ENCODE data around the gene RNF145.

The RNF145 gene, protein sequence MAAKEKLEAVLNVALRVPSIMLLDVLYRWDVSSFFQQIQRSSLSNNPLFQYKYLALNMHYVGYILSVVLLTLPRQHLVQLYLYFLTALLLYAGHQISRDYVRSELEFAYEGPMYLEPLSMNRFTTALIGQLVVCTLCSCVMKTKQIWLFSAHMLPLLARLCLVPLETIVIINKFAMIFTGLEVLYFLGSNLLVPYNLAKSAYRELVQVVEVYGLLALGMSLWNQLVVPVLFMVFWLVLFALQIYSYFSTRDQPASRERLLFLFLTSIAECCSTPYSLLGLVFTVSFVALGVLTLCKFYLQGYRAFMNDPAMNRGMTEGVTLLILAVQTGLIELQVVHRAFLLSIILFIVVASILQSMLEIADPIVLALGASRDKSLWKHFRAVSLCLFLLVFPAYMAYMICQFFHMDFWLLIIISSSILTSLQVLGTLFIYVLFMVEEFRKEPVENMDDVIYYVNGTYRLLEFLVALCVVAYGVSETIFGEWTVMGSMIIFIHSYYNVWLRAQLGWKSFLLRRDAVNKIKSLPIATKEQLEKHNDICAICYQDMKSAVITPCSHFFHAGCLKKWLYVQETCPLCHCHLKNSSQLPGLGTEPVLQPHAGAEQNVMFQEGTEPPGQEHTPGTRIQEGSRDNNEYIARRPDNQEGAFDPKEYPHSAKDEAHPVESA

GRCh38 chr5:159209438-159210209, at the start of gene RNF145:
Gene RNF145 (minus strand): TSS chr5:159209553. CDS start chr5:159203617, 5,936 bp downstream.
- Histone ChIP-seq H3K4me3 (ENCODE audit: low read depth, low read length) (peak within 1 kb of the TSS; percentile 65), H3K36me3 (no peaks in the 10 kb centered on the region), H3K9me3 (ENCODE audit: severe bottlenecking) (no peaks in the 10 kb centered on the region), H3K27ac (peak within 1 kb of the TSS; percentile 97), H3K27me3 (ENCODE audit: insufficient read depth, low read depth, severe bottlenecking) (no peaks in the 10 kb centered on the region)
- DNase-seq, result peak; percentile 85
- TF ChIP-seq CTCF (IDR thresholded peaks at IDR 0.05; ENCODE audit: low read depth, low read length), result no peak

- TF ChIP-seq CTCF (IDR thresholded peaks at IDR 0.05; ENCODE audit: low read depth, low read length), result no peak
- Histone ChIP-seq H3K27ac (no peak overlapping the region), H3K4me3 (ENCODE audit: low read depth, low read length) (no peak overlapping the region), H3K9me3 (ENCODE audit: severe bottlenecking) (no peaks in the 10 kb centered on the region), H3K36me3 (no peaks in the 10 kb centered on the region), H3K27me3 (ENCODE audit: insufficient read depth, low read depth, severe bottlenecking) (no peaks in the 10 kb centered on the region)
- DNase-seq, result no peak
Observed at GRCh38 chr5:159258361-159258760, 49.0 kb upstream of the RNF145 start.

DNA sequence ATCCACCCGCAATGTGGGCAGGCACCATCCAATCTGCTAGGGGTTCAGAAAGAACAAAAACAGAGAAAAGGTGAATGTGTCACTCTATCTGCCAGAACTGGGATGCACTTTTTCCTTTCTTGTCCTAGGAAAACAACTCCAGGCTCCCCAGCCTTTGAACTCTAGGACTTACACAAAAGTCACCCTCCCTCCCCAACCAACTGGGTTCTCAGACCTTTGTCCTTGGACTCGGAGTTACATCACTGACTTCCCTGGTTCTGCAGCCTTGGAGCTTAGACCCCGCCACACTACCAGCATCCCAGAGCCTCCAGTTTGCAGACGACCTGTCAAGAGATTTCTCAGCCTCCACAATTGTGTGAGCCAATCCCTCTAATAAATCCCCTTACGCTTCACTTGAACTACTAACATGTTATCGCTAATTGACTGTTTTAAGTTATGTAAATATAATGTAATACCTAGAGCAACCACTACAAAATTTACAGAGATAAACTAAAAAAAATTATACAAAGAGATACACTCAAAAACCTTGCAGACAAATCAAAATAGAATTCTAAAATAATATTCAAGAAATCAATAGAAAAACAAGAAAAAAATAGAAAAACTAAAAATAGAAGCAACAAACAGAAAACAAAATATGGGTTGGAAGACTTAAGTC, 48.4 kb upstream of the RNF145 start:
- no peak for TF ChIP-seq CTCF (IDR thresholded peaks at IDR 0.05; ENCODE audit: low read depth, low read length)
- H3K27ac ChIP-seq, result no peak overlapping the region
- no peak for DNase-seq

GRCh38 chr5:159257007-159257406, 47.7 kb upstream of the RNF145 start:
- Histone ChIP-seq H3K4me3 (ENCODE audit: low read depth, low read length) (no peak overlapping the region), H3K27me3 (ENCODE audit: insufficient read depth, low read depth, severe bottlenecking) (no peaks in the 10 kb centered on the region), H3K27ac (no peak overlapping the region), H3K9me3 (ENCODE audit: severe bottlenecking) (no peaks in the 10 kb centered on the region), H3K36me3 (no peaks in the 10 kb centered on the region)
- no peak for TF ChIP-seq CTCF (IDR thresholded peaks at IDR 0.05; ENCODE audit: low read depth, low read length)
- no peak for DNase-seq

More for the DNA sequence above, 48.4 kb upstream of the RNF145 start:
- no peaks in the 10 kb centered on the region for H3K9me3 ChIP-seq (ENCODE audit: severe bottlenecking)
- no peaks in the 10 kb centered on the region for H3K36me3 ChIP-seq
- H3K4me3 ChIP-seq (ENCODE audit: low read depth, low read length), result no peak overlapping the region
- no peaks in the 10 kb centered on the region for H3K27me3 ChIP-seq (ENCODE audit: insufficient read depth, low read depth, severe bottlenecking)

- H3K27me3 ChIP-seq (ENCODE audit: insufficient read depth, low read depth, severe bottlenecking), result no peaks in the 10 kb centered on the region
- H3K27ac ChIP-seq, result no peak overlapping the region
- no peak for DNase-seq
- H3K4me3 ChIP-seq (ENCODE audit: low read depth, low read length), result no peak overlapping the region
- no peaks in the 10 kb centered on the region for H3K36me3 ChIP-seq
- H3K9me3 ChIP-seq (ENCODE audit: severe bottlenecking), result no peaks in the 10 kb centered on the region
- TF ChIP-seq CTCF (IDR thresholded peaks at IDR 0.05; ENCODE audit: low read depth, low read length), result no peak
Observed at GRCh38 chr5:159252195-159252594, 42.8 kb upstream of the RNF145 start.
